HepG2 (cell line): ENCODE measurements around the gene CA7. TPM values are rescaled to one million over a fixed set of nuclear protein-coding genes. Genes with fewer than 3 reads are reported as not detected.

Experiments used
- CBX2 ChIP-seq, 2 experiments: fragments of 200-600 bp in 1 of 2; sonication (generic); formaldehyde crosslinking in 1 of 2; IDR thresholded peaks; 2 replicates each; pipeline versions ENCODE4 v1.7.0 to v1.8.1; 2018 to 2022; ENCODE audit warnings: low read depth in 2 of 2, low read length in 1 of 2, mild to moderate bottlenecking in 1 of 2, missing genetic modification reagents in 1 of 2
- IKZF5 ChIP-seq: IDR thresholded peaks from 2 replicates; pipeline ENCODE4 v1.6.1; 2018; ENCODE audit warnings: missing genetic modification reagents, mild to moderate bottlenecking, missing compliant biosample characterization
- KDM4B ChIP-seq: sonication (generic); formaldehyde crosslinking; IDR thresholded peaks from 2 replicates; pipeline ENCODE4 v1.4.0; 2020; ENCODE audit warnings: missing genetic modification reagents
- MXD4 ChIP-seq: IDR thresholded peaks from 2 replicates; pipeline ENCODE4 v1.6.1; 2016; ENCODE audit warnings: mild to moderate bottlenecking, missing biosample characterization, missing genetic modification reagents
- MZF1 ChIP-seq: sonication (generic); formaldehyde crosslinking; IDR thresholded peaks from 2 replicates; pipeline ENCODE4 v1.8.1; 2023; ENCODE audit warnings: mild to moderate bottlenecking, missing genetic modification reagents, borderline replicate concordance
- PAF1 ChIP-seq: IDR thresholded peaks from 2 replicates; pipeline ENCODE4 v1.6.1; 2016; ENCODE audit warnings: missing genetic modification reagents, missing compliant biosample characterization
- PHF5A ChIP-seq: IDR thresholded peaks from one replicate; pipeline ENCODE4 v1.6.1; 2018; ENCODE audit warnings: low read depth, missing genetic modification reagents; ENCODE audit not compliant: unreplicated experiment
- PRMT3 ChIP-seq: sonication (generic); formaldehyde crosslinking; IDR thresholded peaks from 2 replicates; pipeline ENCODE4 v1.8.1; 2022; ENCODE audit warnings: low read depth, mild to moderate bottlenecking, moderate library complexity, missing genetic modification reagents, borderline replicate concordance
- RFX5 ChIP-seq: IDR thresholded peaks from 2 replicates; pipeline ENCODE4 v1.6.1; 2011; ENCODE audit warnings: low read depth, low read length, improper control_type of control experiment
- SIN3A ChIP-seq: IDR thresholded peaks from 2 replicates; pipeline ENCODE4 v1.6.1; 2011; ENCODE audit warnings: low read depth, mild to moderate bottlenecking, control low read depth, low read length, borderline replicate concordance
- SMC3 ChIP-seq: IDR thresholded peaks from 2 replicates; pipeline ENCODE4 v1.6.1; 2011; ENCODE audit warnings: low read length, improper control_type of control experiment
- TMF1 ChIP-seq: sonication (generic); formaldehyde crosslinking; IDR thresholded peaks from 2 replicates; pipeline ENCODE4 v1.8.1; 2022; ENCODE audit warnings: low read depth, missing genetic modification reagents
- TSC22D2 ChIP-seq: sonication (generic); formaldehyde crosslinking; IDR thresholded peaks from 2 replicates; pipeline ENCODE4 v1.5.1; 2020; ENCODE audit warnings: missing genetic modification reagents, mild to moderate bottlenecking, borderline replicate concordance
- ZBTB4 ChIP-seq: sonication (generic); formaldehyde crosslinking; IDR thresholded peaks from 2 replicates; pipeline ENCODE4 v1.4.0; 2020; ENCODE audit warnings: missing genetic modification reagents, mild to moderate bottlenecking, borderline replicate concordance
- ZNF180 ChIP-seq: sonication (generic); formaldehyde crosslinking; IDR thresholded peaks from 2 replicates; pipeline ENCODE4 v1.4.0; 2020; ENCODE audit warnings: low read depth, missing genetic modification reagents, borderline replicate concordance
- ZNF224 ChIP-seq: sonication (generic); formaldehyde crosslinking; IDR thresholded peaks from 2 replicates; pipeline ENCODE4 v1.5.0; 2020; ENCODE audit warnings: mild to moderate bottlenecking, missing genetic modification reagents
- ZNF253 ChIP-seq: sonication (generic); formaldehyde crosslinking; IDR thresholded peaks from 2 replicates; pipeline ENCODE4 v1.8.0; 2022; ENCODE audit warnings: mild to moderate bottlenecking, missing genetic modification reagents, borderline replicate concordance
- ZNF367 ChIP-seq: sonication (generic); formaldehyde crosslinking; IDR thresholded peaks from 2 replicates; pipeline ENCODE4 v1.4.0; 2020; ENCODE audit warnings: missing genetic modification reagents, borderline replicate concordance
- ZNF543 ChIP-seq: sonication (generic); formaldehyde crosslinking; IDR thresholded peaks from 2 replicates; pipeline ENCODE4 v1.4.0; 2020; ENCODE audit warnings: mild to moderate bottlenecking, missing genetic modification reagents
- ZNF776 ChIP-seq: sonication (generic); formaldehyde crosslinking; IDR thresholded peaks from 2 replicates; pipeline ENCODE4 v1.4.0; 2020; ENCODE audit warnings: mild to moderate bottlenecking, missing genetic modification reagents
- ZNF878 ChIP-seq: sonication (generic); formaldehyde crosslinking; IDR thresholded peaks from 2 replicates; pipeline ENCODE4 v1.8.1; 2023; ENCODE audit warnings: mild to moderate bottlenecking, missing genetic modification reagents, moderate library complexity
- polyA plus RNA-seq, 8 experiments: library from polyadenylated mRNA; depleted of rRNA in 3 of 8; stranded (reverse) in 7 of 8; unstranded in 1 of 8; fragments of >200 nt; fragmentation: Illumina TruSeq in 4 of 8; extraction: Trizol in 4 of 8; gene quantifications; 2 replicates each; pipeline versions ENCODE4 v1.2.1 to v1.2.3, GENCODE V29; 2011 to 2016; ENCODE audit warnings: low read depth in 4 of 8, missing spikeins in 1 of 8, mixed read lengths in 1 of 8; ENCODE audit not compliant: insufficient read depth in 1 of 8
- total RNA-seq, 5 experiments: library from RNA; depleted of rRNA; stranded (reverse); fragments of >200 nt; fragmentation: Illumina TruSeq; extraction: Trizol; gene quantifications; 2 replicates each; pipeline ENCODE4 v1.2.3, GENCODE V29; 2016; ENCODE audit warnings: low read depth in 1 of 5
- TF ChIP-seq, protein P1 (sequence below): sonication (generic); formaldehyde crosslinking; IDR thresholded peaks from 2 replicates; pipeline ENCODE4 v1.4.0; 2020; ENCODE audit warnings: missing genetic modification reagents

The CA7 gene
- total and polyA plus RNA-seq, 2 of the 13 experiments (the other 11 are each of a cell fraction or from before 2014, with no cell fraction given), result not detected

DNA sequence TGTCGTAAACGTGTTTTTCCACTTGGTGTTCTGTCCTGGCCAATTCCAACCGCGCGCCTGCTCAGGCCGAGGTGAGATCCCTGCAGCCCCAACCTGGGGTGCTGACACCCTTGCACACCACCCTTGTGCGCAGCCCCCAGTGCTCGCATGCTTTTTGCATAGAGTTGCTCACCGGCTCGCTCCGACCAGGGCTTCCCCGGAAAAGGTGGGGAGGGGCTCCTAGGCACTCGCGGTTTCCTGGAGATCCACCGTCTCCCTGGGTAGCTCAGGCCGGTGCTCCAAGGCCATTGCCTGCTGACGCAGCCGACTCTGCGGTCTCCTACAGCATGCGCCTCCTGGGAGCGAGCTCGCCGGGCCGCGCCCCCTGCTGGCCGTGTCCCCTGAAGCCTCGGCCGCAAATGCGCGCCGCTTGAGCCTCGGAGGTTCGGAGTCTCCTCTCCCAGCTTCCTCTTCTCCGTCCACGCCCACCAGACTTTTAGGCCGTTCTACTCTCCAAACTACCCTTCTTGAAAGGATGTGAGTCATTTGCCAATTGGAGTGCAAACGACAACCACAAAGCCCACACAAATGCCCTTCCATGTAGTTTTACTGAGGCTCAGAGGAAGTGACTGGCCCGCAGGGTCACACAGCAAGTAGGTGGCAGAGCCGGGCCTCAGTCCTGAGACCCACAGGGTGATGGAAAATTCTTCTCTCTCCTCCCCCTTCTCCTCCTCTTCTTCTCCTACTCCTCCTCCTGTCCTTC lies 28.9 kb downstream of the CA7 start (continued):
- TF ChIP-seq RFX5, result no peak
- peak; percentile 76; the same call in 1 of the 2 replicates for TF ChIP-seq ZNF253 (CRISPR knock-in tag)
- peak; percentile 67; the same call in 1 of the 2 replicates for TF ChIP-seq TMF1 (CRISPR knock-in tag)
- no peak for TF ChIP-seq ZNF367 (CRISPR knock-in tag)
- TF ChIP-seq ZBTB4 (CRISPR knock-in tag), result peak; percentile 34; the same call in 1 of the 2 replicates
- TF ChIP-seq ZNF180 (CRISPR knock-in tag), result no peak
- TF ChIP-seq ZNF878 (CRISPR knock-in tag), result no peak
- 0 out of 2 replicates have a peak, but pooled peaks have one; percentile 28 for TF ChIP-seq ZNF543 (CRISPR knock-in tag)
- TF ChIP-seq, protein P1, sequence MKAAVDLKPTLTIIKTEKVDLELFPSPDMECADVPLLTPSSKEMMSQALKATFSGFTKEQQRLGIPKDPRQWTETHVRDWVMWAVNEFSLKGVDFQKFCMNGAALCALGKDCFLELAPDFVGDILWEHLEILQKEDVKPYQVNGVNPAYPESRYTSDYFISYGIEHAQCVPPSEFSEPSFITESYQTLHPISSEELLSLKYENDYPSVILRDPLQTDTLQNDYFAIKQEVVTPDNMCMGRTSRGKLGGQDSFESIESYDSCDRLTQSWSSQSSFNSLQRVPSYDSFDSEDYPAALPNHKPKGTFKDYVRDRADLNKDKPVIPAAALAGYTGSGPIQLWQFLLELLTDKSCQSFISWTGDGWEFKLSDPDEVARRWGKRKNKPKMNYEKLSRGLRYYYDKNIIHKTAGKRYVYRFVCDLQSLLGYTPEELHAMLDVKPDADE (CRISPR knock-in tag), result no peak
- TF ChIP-seq ZNF776, result no peak
- TF ChIP-seq PHF5A, result peak; percentile 70
- no peak for TF ChIP-seq PAF1 (CRISPR knock-in tag)
- no peak for TF ChIP-seq TSC22D2
- TF ChIP-seq IKZF5 (CRISPR knock-in tag), result peak; percentile 54; the same call in 1 of the 2 replicates
- no peak for TF ChIP-seq MZF1 (CRISPR knock-in tag)
- 0 out of 2 replicates have a peak, but pooled peaks have one; percentile 46 for TF ChIP-seq KDM4B (CRISPR knock-in tag)
- peak; percentile 11; the same call in 1 of the 2 replicates for TF ChIP-seq SMC3
- TF ChIP-seq ZNF224 (CRISPR knock-in tag), result no peak
- no peak for TF ChIP-seq CBX2 (IDR thresholded peaks at IDR 0.05; ENCODE audit: low read depth, low read length)
- TF ChIP-seq CBX2 (CRISPR knock-in tag; IDR thresholded peaks at IDR 0.05; ENCODE audit: low read depth), result peak; percentile 91; the same call in 1 of the 2 replicates
- peak; percentile 41; the same call in 1 of the 2 replicates for TF ChIP-seq SIN3A
- TF ChIP-seq MXD4 (CRISPR knock-in tag), result 0 out of 2 replicates have a peak, but pooled peaks have one; percentile 44
- TF ChIP-seq PRMT3, result no peak
